ENCODE measurements around the gene ZDHHC14.

- TF ChIP-seq POLR2A (IDR thresholded peaks at IDR 0.05; ENCODE audit: low read length) (no peak), GATA1 (IDR thresholded peaks at IDR 0.05; ENCODE audit: low read depth, low read length) (no peak)
Measured at GRCh38 chr6:157593596-157593995, 212.6 kb downstream of the ZDHHC14 start.
